ENCODE data around the gene NF1.

Gene NF1

DNA sequence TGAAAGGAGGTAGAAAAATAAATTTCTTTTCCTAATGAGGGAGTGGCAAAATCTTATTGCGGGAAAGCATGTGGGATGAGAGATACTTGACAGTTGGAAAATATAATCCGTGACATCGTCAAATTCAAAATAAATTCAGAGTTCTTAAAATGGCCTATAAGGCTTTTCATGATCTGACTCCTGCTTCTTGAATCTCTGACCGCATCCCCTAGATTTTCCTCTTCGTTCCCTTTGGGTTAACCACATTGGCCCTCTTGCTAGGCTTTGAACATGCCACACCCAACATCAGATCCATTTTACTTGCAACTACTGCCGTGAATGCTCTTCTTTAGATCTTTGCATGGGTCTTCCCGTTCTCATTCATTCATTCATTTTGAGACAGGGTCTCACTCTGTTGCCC, 50.1 kb downstream of the NF1 start:
- no peaks in the 10 kb centered on the region for H3K9me2 ChIP-seq (replicated peaks; ENCODE audit: insufficient read depth, low read length)
- no peaks in the 10 kb centered on the region for H4K20me1 ChIP-seq (ENCODE audit: insufficient read depth, low read length)
- no peak overlapping the region for H2AFZ ChIP-seq (ENCODE audit: low read length)
- no peak overlapping the region for H3K9ac ChIP-seq (ENCODE audit: low read length)
- no peaks in the 10 kb centered on the region for H3F3A ChIP-seq (ENCODE audit: insufficient read depth, low read length)
- no peak overlapping the region for H3K27ac ChIP-seq (ENCODE audit: low read length)
- H3K9me3 ChIP-seq (replicated peaks; ENCODE audit: insufficient read depth, low read length) = no peaks in the 10 kb centered on the region
- H3K36me3 ChIP-seq (replicated peaks; ENCODE audit: insufficient read depth, low read length) = no peaks in the 10 kb centered on the region
- H3K4me3 ChIP-seq (ENCODE audit: low read length) = no peak overlapping the region
- no peak overlapping the region for H3K4me2 ChIP-seq (ENCODE audit: low read depth, low read length)
- DNase-seq = no peak
- no peaks in the 10 kb centered on the region for H3K4me1 ChIP-seq (ENCODE audit: low read length)
- TF ChIP-seq EZH2phosphoT487 (IDR thresholded peaks at IDR 0.05; ENCODE audit: low read length) (no peak), EZH2 (optimal IDR thresholded peaks at IDR 0.05; ENCODE audit: low read depth, low read length) (no peak)
- TF ChIP-seq, protein P1, sequence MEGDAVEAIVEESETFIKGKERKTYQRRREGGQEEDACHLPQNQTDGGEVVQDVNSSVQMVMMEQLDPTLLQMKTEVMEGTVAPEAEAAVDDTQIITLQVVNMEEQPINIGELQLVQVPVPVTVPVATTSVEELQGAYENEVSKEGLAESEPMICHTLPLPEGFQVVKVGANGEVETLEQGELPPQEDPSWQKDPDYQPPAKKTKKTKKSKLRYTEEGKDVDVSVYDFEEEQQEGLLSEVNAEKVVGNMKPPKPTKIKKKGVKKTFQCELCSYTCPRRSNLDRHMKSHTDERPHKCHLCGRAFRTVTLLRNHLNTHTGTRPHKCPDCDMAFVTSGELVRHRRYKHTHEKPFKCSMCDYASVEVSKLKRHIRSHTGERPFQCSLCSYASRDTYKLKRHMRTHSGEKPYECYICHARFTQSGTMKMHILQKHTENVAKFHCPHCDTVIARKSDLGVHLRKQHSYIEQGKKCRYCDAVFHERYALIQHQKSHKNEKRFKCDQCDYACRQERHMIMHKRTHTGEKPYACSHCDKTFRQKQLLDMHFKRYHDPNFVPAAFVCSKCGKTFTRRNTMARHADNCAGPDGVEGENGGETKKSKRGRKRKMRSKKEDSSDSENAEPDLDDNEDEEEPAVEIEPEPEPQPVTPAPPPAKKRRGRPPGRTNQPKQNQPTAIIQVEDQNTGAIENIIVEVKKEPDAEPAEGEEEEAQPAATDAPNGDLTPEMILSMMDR (IDR thresholded peaks at IDR 0.05; ENCODE audit: low read length) = no peak
- H3K79me2 ChIP-seq (ENCODE audit: low read length) = no peaks in the 10 kb centered on the region
- no peaks in the 10 kb centered on the region for H3K27me3 ChIP-seq (replicated peaks; ENCODE audit: insufficient read depth, low read length)

- Histone ChIP-seq H3K9ac (ENCODE audit: low read length) (no peak overlapping the region), H3K9me2 (replicated peaks; ENCODE audit: insufficient read depth, low read length) (no peaks in the 10 kb centered on the region), H4K20me1 (ENCODE audit: insufficient read depth, low read length) (no peaks in the 10 kb centered on the region), H3K4me3 (ENCODE audit: low read length) (no peak overlapping the region), H3K4me1 (ENCODE audit: low read length) (no peaks in the 10 kb centered on the region), H3F3A (ENCODE audit: insufficient read depth, low read length) (no peaks in the 10 kb centered on the region), H3K27me3 (replicated peaks; ENCODE audit: insufficient read depth, low read length) (no peaks in the 10 kb centered on the region), H2AFZ (ENCODE audit: low read length) (no peak overlapping the region), H3K27ac (ENCODE audit: low read length) (no peak overlapping the region), H3K9me3 (replicated peaks; ENCODE audit: insufficient read depth, low read length) (no peaks in the 10 kb centered on the region), H3K4me2 (ENCODE audit: low read depth, low read length) (no peak overlapping the region), H3K36me3 (replicated peaks; ENCODE audit: insufficient read depth, low read length) (no peaks in the 10 kb centered on the region), H3K79me2 (ENCODE audit: low read length) (no peaks in the 10 kb centered on the region)
- no peak for TF ChIP-seq EZH2 (optimal IDR thresholded peaks at IDR 0.05; ENCODE audit: low read depth, low read length)
- TF ChIP-seq, protein P1 (IDR thresholded peaks at IDR 0.05; ENCODE audit: low read length) = no peak
- TF ChIP-seq EZH2phosphoT487 (IDR thresholded peaks at IDR 0.05; ENCODE audit: low read length) = no peak
- DNase-seq = no peak
These were observed 52.9 kb downstream of the NF1 start for GRCh38 chr17:31147507-31148202.

GRCh38 chr17:31148205-31148604, 53.4 kb downstream of the NF1 start:
- H3K4me2 ChIP-seq (ENCODE audit: low read depth, low read length) = no peak overlapping the region
- no peak for TF ChIP-seq EZH2 (optimal IDR thresholded peaks at IDR 0.05; ENCODE audit: low read depth, low read length)
- TF ChIP-seq, protein P1 (IDR thresholded peaks at IDR 0.05; ENCODE audit: low read length) = no peak
- no peak for TF ChIP-seq EZH2phosphoT487 (IDR thresholded peaks at IDR 0.05; ENCODE audit: low read length)
- no peak for DNase-seq

More at GRCh38 chr17:31148205-31148604, 53.4 kb downstream of the NF1 start:
- Histone ChIP-seq H3K9ac (ENCODE audit: low read length) (no peak overlapping the region), H3F3A (ENCODE audit: insufficient read depth, low read length) (no peaks in the 10 kb centered on the region), H3K36me3 (replicated peaks; ENCODE audit: insufficient read depth, low read length) (no peaks in the 10 kb centered on the region), H3K27ac (ENCODE audit: low read length) (no peak overlapping the region), H3K4me3 (ENCODE audit: low read length) (no peak overlapping the region), H3K9me2 (replicated peaks; ENCODE audit: insufficient read depth, low read length) (no peaks in the 10 kb centered on the region), H3K27me3 (replicated peaks; ENCODE audit: insufficient read depth, low read length) (no peaks in the 10 kb centered on the region), H3K79me2 (ENCODE audit: low read length) (no peaks in the 10 kb centered on the region), H3K4me1 (ENCODE audit: low read length) (no peaks in the 10 kb centered on the region), H3K9me3 (replicated peaks; ENCODE audit: insufficient read depth, low read length) (no peaks in the 10 kb centered on the region), H2AFZ (ENCODE audit: low read length) (no peak overlapping the region), H4K20me1 (ENCODE audit: insufficient read depth, low read length) (no peaks in the 10 kb centered on the region)
